ENCODE measurements around the gene KCMF1. TPM values are rescaled to one million over a fixed set of nuclear protein-coding genes. Genes with fewer than 3 reads are reported as not detected.

Gene KCMF1
- total RNA-seq, 2 donors from 2014 or later, result 71.8 to 86.8 TPM

DNA sequence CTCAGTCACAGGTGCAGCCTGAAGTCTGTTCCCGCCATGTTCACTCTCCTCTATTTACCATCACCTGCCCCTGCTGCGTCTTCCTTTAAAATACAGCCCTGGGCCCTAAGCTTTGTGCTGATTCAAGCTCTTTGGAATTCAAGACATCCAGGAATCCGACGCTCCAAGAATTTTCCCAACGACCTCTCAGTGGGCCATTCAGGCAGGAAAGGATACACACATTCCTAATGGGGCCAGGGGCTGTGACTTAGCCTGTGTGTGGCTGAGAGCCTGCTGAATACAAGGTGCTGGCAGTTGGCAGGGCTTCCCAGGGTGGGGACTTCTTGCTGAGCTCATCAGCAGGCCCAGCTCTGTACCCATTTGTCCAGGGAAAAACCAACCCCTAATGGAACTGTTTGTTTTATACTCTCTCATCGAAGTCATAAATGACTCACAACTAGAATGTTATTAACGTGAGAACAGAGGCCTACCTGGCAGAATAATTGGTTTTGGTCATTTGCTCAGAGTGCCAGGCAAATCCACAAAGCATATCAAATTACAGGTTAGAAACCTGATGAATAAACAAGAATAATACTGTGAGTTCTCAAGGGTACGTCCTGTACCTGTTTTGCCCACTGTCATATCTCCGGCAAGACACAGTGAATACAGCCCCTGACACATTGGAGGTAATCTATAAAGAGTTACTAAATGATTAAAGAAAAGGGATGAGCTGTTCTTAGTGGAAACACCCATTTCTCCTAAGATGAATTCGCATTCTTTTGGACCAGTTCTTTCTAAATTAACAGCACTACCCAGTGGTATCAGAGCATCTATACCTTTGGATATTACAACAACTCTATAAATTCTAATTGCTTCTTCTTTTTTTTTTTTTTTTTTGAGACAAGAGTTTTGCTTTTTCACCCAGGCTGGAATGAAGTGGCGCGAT lies 12.6 kb upstream of the KCMF1 start:
- H3K27ac Mint-ChIP-seq, result peak overlapping the region; percentile 99
- 24 to 42% methylated on average over 8 to 12 of the region's 12 CpGs for WGBS, 2 experiments (ENCODE audit: insufficient coverage in 1 of 2, insufficient read length in 1 of 2)
- Histone ChIP-seq H3K9me3 (ENCODE audit: control insufficient read depth, low read length) (no peaks in the 10 kb centered on the region), H3K4me1 (ENCODE audit: control insufficient read depth, insufficient read depth, low read length) (peaks cover 13% of the 10 kb centered on the region), H3K36me3 (ENCODE audit: control insufficient read depth, insufficient read depth, low read length) (peaks cover 4% of the 10 kb centered on the region), H3K4me3 (ENCODE audit: low read length) (peak overlapping the region; percentile 34), H3K27ac (ENCODE audit: low read depth, low read length) (peak overlapping the region; percentile 96), H3K9ac (ENCODE audit: extremely low read depth, low read length, poor library complexity, severe bottlenecking) (peak overlapping the region; percentile 81), H3K27me3 (ENCODE audit: control insufficient read depth, insufficient read depth, low read length, poor library complexity, severe bottlenecking) (no peaks in the 10 kb centered on the region)
- H3K9me3 Mint-ChIP-seq, result no peaks in the 10 kb centered on the region
- no peak for TF ChIP-seq CTCF (conservative IDR thresholded peaks at IDR 0.05)
- H3K4me1 Mint-ChIP-seq, result peaks cover 35% of the 10 kb centered on the region
- DNase-seq, result peak; percentile 97
- peaks cover 14% of the 10 kb centered on the region for H3K36me3 Mint-ChIP-seq (ENCODE audit: low read depth)
- no peaks in the 10 kb centered on the region for H3K27me3 Mint-ChIP-seq (ENCODE audit: insufficient read depth)
- peak overlapping the region; percentile 42 for H3K4me3 Mint-ChIP-seq

DNA sequence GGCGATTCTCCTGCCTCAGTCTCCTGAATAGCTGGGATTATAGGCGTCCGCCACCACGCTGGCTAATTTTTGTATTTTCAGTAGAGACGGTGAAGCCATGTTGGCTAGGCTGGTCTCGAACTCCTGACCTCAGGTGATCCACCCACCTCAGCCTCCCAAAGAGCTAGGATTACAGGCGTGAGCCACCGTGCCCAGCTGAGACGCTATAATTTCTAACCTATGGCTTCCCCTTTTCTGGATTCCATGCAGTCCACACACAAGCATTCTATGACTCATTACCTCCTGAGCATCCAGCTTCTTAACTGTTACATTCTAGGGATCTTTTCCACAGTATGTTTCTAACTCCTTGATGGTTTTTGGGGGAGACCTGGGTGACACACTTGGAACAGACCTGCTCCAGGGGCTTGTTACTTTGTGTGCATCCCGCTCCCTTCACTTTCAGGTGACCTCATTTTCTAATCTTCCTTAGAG lies 11.8 kb upstream of the KCMF1 start:
- no peak for TF ChIP-seq CTCF (conservative IDR thresholded peaks at IDR 0.05)
- Histone ChIP-seq H3K4me3 (ENCODE audit: low read length) (no peak overlapping the region), H3K36me3 (ENCODE audit: control insufficient read depth, insufficient read depth, low read length) (peaks cover 4% of the 10 kb centered on the region), H3K9ac (ENCODE audit: extremely low read depth, low read length, poor library complexity, severe bottlenecking) (no peak overlapping the region), H3K27ac (ENCODE audit: low read depth, low read length) (peak overlapping the region; percentile 96), H3K4me1 (ENCODE audit: control insufficient read depth, insufficient read depth, low read length) (peaks cover 13% of the 10 kb centered on the region), H3K27me3 (ENCODE audit: control insufficient read depth, insufficient read depth, low read length, poor library complexity, severe bottlenecking) (no peaks in the 10 kb centered on the region), H3K9me3 (ENCODE audit: control insufficient read depth, low read length) (no peaks in the 10 kb centered on the region)
- Mint-ChIP-seq H3K27me3 (ENCODE audit: insufficient read depth) (no peaks in the 10 kb centered on the region), H3K9me3 (no peaks in the 10 kb centered on the region), H3K36me3 (ENCODE audit: low read depth) (peaks cover 21% of the 10 kb centered on the region), H3K4me1 (peaks cover 41% of the 10 kb centered on the region), H3K4me3 (peak overlapping the region; percentile 17), H3K27ac (peak overlapping the region; percentile 99)
- WGBS, 2 experiments (ENCODE audit: insufficient coverage in 1 of 2, insufficient read length in 1 of 2), result 71 to 76% methylated on average over 7 to 10 of the region's 10 CpGs
- peak; percentile 62 for DNase-seq

- Mint-ChIP-seq H3K4me1 (peaks cover 41% of the 10 kb centered on the region), H3K36me3 (ENCODE audit: low read depth) (peaks cover 26% of the 10 kb centered on the region), H3K4me3 (peak overlapping the region; percentile 17), H3K9me3 (no peaks in the 10 kb centered on the region), H3K27me3 (ENCODE audit: insufficient read depth) (no peaks in the 10 kb centered on the region), H3K27ac (peak overlapping the region; percentile 99)
- TF ChIP-seq CTCF (conservative IDR thresholded peaks at IDR 0.05), result no peak
- H3K9me3 ChIP-seq (ENCODE audit: control insufficient read depth, low read length), result no peaks in the 10 kb centered on the region
- H3K36me3 ChIP-seq (ENCODE audit: control insufficient read depth, insufficient read depth, low read length), result peaks cover 4% of the 10 kb centered on the region
- peaks cover 13% of the 10 kb centered on the region for H3K4me1 ChIP-seq (ENCODE audit: control insufficient read depth, insufficient read depth, low read length)
- no peak overlapping the region for H3K4me3 ChIP-seq (ENCODE audit: low read length)
- H3K9ac ChIP-seq (ENCODE audit: extremely low read depth, low read length, poor library complexity, severe bottlenecking), result no peak overlapping the region
- peak; percentile 89 for DNase-seq
- WGBS, 2 experiments (ENCODE audit: insufficient coverage in 1 of 2, insufficient read length in 1 of 2), result 44 to 61% methylated on average over 3 to 5 of the region's 5 CpGs
- peak overlapping the region; percentile 96 for H3K27ac ChIP-seq (ENCODE audit: low read depth, low read length)
- no peaks in the 10 kb centered on the region for H3K27me3 ChIP-seq (ENCODE audit: control insufficient read depth, insufficient read depth, low read length, poor library complexity, severe bottlenecking)
These were observed 11.1 kb upstream of the KCMF1 start for GRCh38 chr2:84959566-84960506.

All from endodermal cell (in vitro differentiated cells).